Vagina (tissue), 2 donors: ENCODE results near the gene ELMOD3. TPM values are rescaled to one million over a fixed set of nuclear protein-coding genes. Genes with fewer than 3 reads are reported as not detected.
A peak's percentile ranks its signal among the peaks of the same experiment; 100 is the strongest.
"Not testable (repeated sequence)": the region's sequence is repeated elsewhere in the genome, so short reads cannot be mapped to it uniquely, and the experiment has no call there.

ENCODE experiments used
- DNase-seq, 2 donors: peaks; one replicate each; pipeline ENCODE4 v3.0.0-alpha.2; 2017; ENCODE audit errors: extremely low spot score in 2 of 2
- H3K27ac ChIP-seq: fragments of 200-600 bp; sonication (generic); one replicate; pipeline ENCODE4 v1.5.1; 2019
- H3K27me3 ChIP-seq: fragments of 200-600 bp; sonication (generic); one replicate; pipeline ENCODE4 v1.5.1; 2019
- H3K36me3 ChIP-seq, 2 donors: fragments of 200-600 bp; sonication (generic); one replicate each; pipeline ENCODE4 v1.5.1; 2017 to 2019
- H3K4me1 ChIP-seq: fragments of 200-600 bp; sonication (generic); one replicate; pipeline ENCODE4 v1.5.1; 2019
- H3K4me3 ChIP-seq, 2 donors: fragments of 200-600 bp; sonication (generic); 1 replicate in 1 of 2; 2 replicates in 1 of 2; pipeline ENCODE4 v1.5.1; 2016 to 2019
- H3K9me3 ChIP-seq: fragments of 200-600 bp; sonication (generic); one replicate; pipeline ENCODE4 v1.5.1; 2019
- POLR2A ChIP-seq, 2 donors: fragments of 450-650 bp; IDR thresholded peaks; one replicate each; pipeline ENCODE4 v1.6.1; 2017; ENCODE audit warnings: antibody characterized with exemption in 2 of 2, mild to moderate bottlenecking in 2 of 2, moderate library complexity in 2 of 2
- POLR2AphosphoS5 ChIP-seq, 2 donors: sonication (generic); formaldehyde crosslinking; IDR thresholded peaks; one replicate each; pipeline ENCODE4 v1.9.0; 2017; ENCODE audit warnings: antibody characterized with exemption in 2 of 2, mild to moderate bottlenecking in 2 of 2, low read depth in 1 of 2; ENCODE audit not compliant: insufficient read depth in 1 of 2
- intact Hi-C: fragments of 100-400 bp; cut with DNase I; formaldehyde crosslinking; loops from one replicate; pipeline ENCODE4 v1.15.1; 2023
- total RNA-seq: library from RNA; depleted of rRNA; stranded (reverse); fragments of >200 nt; gene quantifications from one replicate; pipeline ENCODE4 v1.2.3, GENCODE V29; 2016
- TF ChIP-seq, protein P1 (sequence below), 3 experiments: fragments of 450-650 bp in 2 of 3; fragments of 200-600 bp in 1 of 3; sonication (generic) in 1 of 3; IDR thresholded peaks; one replicate each; pipeline ENCODE4 v1.5.1; 2017 to 2019; ENCODE audit warnings: antibody characterized with exemption in 3 of 3, mild to moderate bottlenecking in 2 of 3, moderate library complexity in 2 of 3

The ELMOD3 gene
- total RNA-seq, 1 donor from 2014 or later: 44.7 TPM

DNA sequence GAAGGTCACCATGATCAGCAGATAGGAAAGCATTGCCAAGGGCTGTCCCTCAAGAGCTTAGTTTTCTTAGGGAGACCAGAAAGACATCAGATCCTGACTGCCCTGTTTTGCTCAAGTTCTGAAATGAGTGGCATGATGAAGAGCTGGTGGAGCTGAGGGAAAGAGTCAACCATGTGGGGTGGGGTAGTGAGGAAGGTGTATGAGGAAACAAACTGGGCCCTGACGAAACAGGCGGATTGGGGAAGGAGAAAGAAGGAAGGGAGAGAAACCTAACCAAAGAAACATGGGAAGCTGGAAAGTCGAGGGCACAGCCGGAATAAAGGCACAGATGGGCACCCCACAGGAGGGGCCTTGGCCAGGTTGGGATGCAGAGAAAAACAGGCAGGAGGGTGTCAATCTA is 34.8 kb upstream of the ELMOD3 start:
- peaks cover 59% of the 10 kb centered on the region for H3K4me1 ChIP-seq
- H3K9me3 ChIP-seq: no peaks in the 10 kb centered on the region
- H3K27me3 ChIP-seq: no peaks in the 10 kb centered on the region
- intact Hi-C loops: no loop called here
- H3K27ac ChIP-seq: no peak overlapping the region
- TF ChIP-seq, protein P1, sequence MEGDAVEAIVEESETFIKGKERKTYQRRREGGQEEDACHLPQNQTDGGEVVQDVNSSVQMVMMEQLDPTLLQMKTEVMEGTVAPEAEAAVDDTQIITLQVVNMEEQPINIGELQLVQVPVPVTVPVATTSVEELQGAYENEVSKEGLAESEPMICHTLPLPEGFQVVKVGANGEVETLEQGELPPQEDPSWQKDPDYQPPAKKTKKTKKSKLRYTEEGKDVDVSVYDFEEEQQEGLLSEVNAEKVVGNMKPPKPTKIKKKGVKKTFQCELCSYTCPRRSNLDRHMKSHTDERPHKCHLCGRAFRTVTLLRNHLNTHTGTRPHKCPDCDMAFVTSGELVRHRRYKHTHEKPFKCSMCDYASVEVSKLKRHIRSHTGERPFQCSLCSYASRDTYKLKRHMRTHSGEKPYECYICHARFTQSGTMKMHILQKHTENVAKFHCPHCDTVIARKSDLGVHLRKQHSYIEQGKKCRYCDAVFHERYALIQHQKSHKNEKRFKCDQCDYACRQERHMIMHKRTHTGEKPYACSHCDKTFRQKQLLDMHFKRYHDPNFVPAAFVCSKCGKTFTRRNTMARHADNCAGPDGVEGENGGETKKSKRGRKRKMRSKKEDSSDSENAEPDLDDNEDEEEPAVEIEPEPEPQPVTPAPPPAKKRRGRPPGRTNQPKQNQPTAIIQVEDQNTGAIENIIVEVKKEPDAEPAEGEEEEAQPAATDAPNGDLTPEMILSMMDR (IDR thresholded peaks at IDR 0.05): no peak
- TF ChIP-seq POLR2A (IDR thresholded peaks at IDR 0.05) (no peak), POLR2AphosphoS5 (IDR thresholded peaks at IDR 0.05; ENCODE audit: insufficient read depth in 1 of 2, low read depth in 1 of 2) (no peak)
- H3K36me3 ChIP-seq: peaks cover 0 to 72% of the 10 kb centered on the region in 2 donors
- DNase-seq: no peak
- H3K4me3 ChIP-seq: no peak overlapping the region

- H3K36me3 ChIP-seq: peaks cover 0 to 58% of the 10 kb centered on the region in 2 donors
- no peak for DNase-seq
- no peaks in the 10 kb centered on the region for H3K9me3 ChIP-seq
- TF ChIP-seq POLR2A (IDR thresholded peaks at IDR 0.05) (no peak), POLR2AphosphoS5 (IDR thresholded peaks at IDR 0.05; ENCODE audit: insufficient read depth in 1 of 2, low read depth in 1 of 2) (no peak)
- TF ChIP-seq, protein P1 (IDR thresholded peaks at IDR 0.05): no peak
- no peaks in the 10 kb centered on the region for H3K27me3 ChIP-seq
- peaks cover 81% of the 10 kb centered on the region for H3K4me1 ChIP-seq
- H3K27ac ChIP-seq: no peak overlapping the region
- intact Hi-C loops: no loop called here
- H3K4me3 ChIP-seq: no peak overlapping the region
Observed at GRCh38 chr2:85323351-85323987, 31.1 kb upstream of the ELMOD3 start.

DNA sequence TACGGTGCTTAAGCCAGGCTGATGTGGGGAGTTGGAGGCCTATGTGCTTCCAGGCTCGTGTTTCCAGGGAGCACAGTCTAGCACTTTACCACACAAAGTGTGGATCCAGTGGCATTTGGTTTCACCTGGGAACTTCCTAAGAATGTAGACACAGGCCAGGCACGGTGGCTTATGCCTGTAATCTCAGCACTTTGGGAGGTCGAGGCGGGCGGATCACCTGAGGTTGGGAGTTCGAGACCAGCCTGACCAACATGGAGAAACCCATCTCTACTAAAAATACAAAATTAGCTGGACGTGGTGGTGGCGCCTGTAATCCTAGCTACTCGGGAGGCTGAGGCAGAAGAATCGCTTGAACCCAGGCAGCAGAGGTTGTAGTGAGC is 30.6 kb upstream of the ELMOD3 start:
- Histone ChIP-seq H3K4me1 (peaks cover 76% of the 10 kb centered on the region), H3K36me3 (peaks cover 0 to 55% of the 10 kb centered on the region in 2 donors)
- H3K27me3 ChIP-seq, intact Hi-C loops, DNase-seq, H3K27ac ChIP-seq, H3K4me3 ChIP-seq, H3K9me3 ChIP-seq: not testable (repeated sequence)

- Histone ChIP-seq H3K27ac (no peak overlapping the region), H3K36me3 (peaks cover 0 to 47% of the 10 kb centered on the region in 2 donors), H3K9me3 (no peaks in the 10 kb centered on the region), H3K4me3 (peak overlapping the region; percentile 55 to 83), H3K27me3 (no peaks in the 10 kb centered on the region), H3K4me1 (peaks cover 70% of the 10 kb centered on the region)
- TF ChIP-seq, protein P1 (IDR thresholded peaks at IDR 0.05): no peak
- no peak for DNase-seq
- intact Hi-C loops: no loop called here
Observed at GRCh38 chr2:85324639-85325465, 29.7 kb upstream of the ELMOD3 start.

- H3K9me3 ChIP-seq: no peaks in the 10 kb centered on the region
- DNase-seq: no peak
- peak overlapping the region; percentile 55 to 83 for H3K4me3 ChIP-seq
- intact Hi-C loops: no loop called here
- TF ChIP-seq POLR2AphosphoS5 (IDR thresholded peaks at IDR 0.05; ENCODE audit: insufficient read depth in 1 of 2, low read depth in 1 of 2) (no peak), POLR2A (IDR thresholded peaks at IDR 0.05) (no peak)
- TF ChIP-seq, protein P1 (IDR thresholded peaks at IDR 0.05): no peak
- H3K27me3 ChIP-seq: no peaks in the 10 kb centered on the region
- peaks cover 0 to 41% of the 10 kb centered on the region in 2 donors for H3K36me3 ChIP-seq
- peaks cover 64% of the 10 kb centered on the region for H3K4me1 ChIP-seq
- H3K27ac ChIP-seq: no peak overlapping the region
Observed at GRCh38 chr2:85325466-85325811, 29.1 kb upstream of the ELMOD3 start.
